ENCODE data around the gene RASD2. TPM values are rescaled to one million over a fixed set of nuclear protein-coding genes. Genes with fewer than 3 reads are reported as not detected.

Gene RASD2
- polyA plus RNA-seq, 3 donors = 1.6 to 1.8 (median 1.8) TPM

- no peak for DNase-seq (ENCODE audit: low read depth in 3 of 3, low spot score in 2 of 3)
These were observed 1.1 kb upstream of the RASD2 start for GRCh38 chr22:35539487-35539886.

GRCh38 chr22:35539910-35540594 lies 579 bp upstream of the RASD2 start:
- no peak for DNase-seq (ENCODE audit: low read depth in 3 of 3, low spot score in 2 of 3)

- DNase-seq (ENCODE audit: low read depth in 3 of 3, low spot score in 2 of 3) = no peak
These were observed 670 bp downstream of the RASD2 start for GRCh38 chr22:35541254-35541748.

- no peak for DNase-seq (ENCODE audit: low read depth in 3 of 3, low spot score in 2 of 3)
These were observed 1.7 kb downstream of the RASD2 start for GRCh38 chr22:35542157-35542938.

GRCh38 chr22:35542939-35543516 lies 2.4 kb downstream of the RASD2 start:
- DNase-seq (ENCODE audit: low read depth in 3 of 3, low spot score in 2 of 3) = no peak

- DNase-seq (ENCODE audit: low read depth in 3 of 3, low spot score in 2 of 3) = no peak
These were observed 3.1 kb downstream of the RASD2 start for GRCh38 chr22:35543702-35544101.

GRCh38 chr22:35544189-35544588 lies 3.6 kb downstream of the RASD2 start:
- no peak for DNase-seq (ENCODE audit: low read depth in 3 of 3, low spot score in 2 of 3)

- DNase-seq (ENCODE audit: low read depth in 3 of 3, low spot score in 2 of 3) = no peak
These were observed 4.2 kb downstream of the RASD2 start for GRCh38 chr22:35544827-35545226.

- DNase-seq (ENCODE audit: low read depth in 3 of 3, low spot score in 2 of 3) = no peak
These were observed 6.3 kb downstream of the RASD2 start for GRCh38 chr22:35546886-35547285.

GRCh38 chr22:35547987-35548721 lies 7.5 kb downstream of the RASD2 start:
- no peak for DNase-seq (ENCODE audit: low read depth in 3 of 3, low spot score in 2 of 3)

- DNase-seq (ENCODE audit: low read depth in 3 of 3, low spot score in 2 of 3) = no peak
These were observed 8.1 kb downstream of the RASD2 start for GRCh38 chr22:35548722-35549112.

- no peak for DNase-seq (ENCODE audit: low read depth in 3 of 3, low spot score in 2 of 3)
These were observed 8.7 kb downstream of the RASD2 start for GRCh38 chr22:35549328-35549727.

GRCh38 chr22:35551549-35552177 lies 11.0 kb downstream of the RASD2 start:
- DNase-seq (ENCODE audit: low read depth in 3 of 3, low spot score in 2 of 3) = no peak

GRCh38 chr22:35552196-35552842 lies 11.7 kb downstream of the RASD2 start:
- no peak for DNase-seq (ENCODE audit: low read depth in 3 of 3, low spot score in 2 of 3)

GRCh38 chr22:35552846-35553245 lies 12.2 kb downstream of the RASD2 start:
- DNase-seq (ENCODE audit: low read depth in 3 of 3, low spot score in 2 of 3) = no peak

- no peak for DNase-seq (ENCODE audit: low read depth in 3 of 3, low spot score in 2 of 3)
These were observed 12.7 kb downstream of the RASD2 start for GRCh38 chr22:35553341-35553740.

GRCh38 chr22:35554297-35554845 lies 13.7 kb downstream of the RASD2 start:
- DNase-seq (ENCODE audit: low read depth in 3 of 3, low spot score in 2 of 3) = no peak

GRCh38 chr22:35555483-35555890 lies 14.9 kb downstream of the RASD2 start:
- DNase-seq (ENCODE audit: low read depth in 3 of 3, low spot score in 2 of 3) = no peak

- DNase-seq (ENCODE audit: low read depth in 3 of 3, low spot score in 2 of 3) = no peak
These were observed 15.4 kb downstream of the RASD2 start for GRCh38 chr22:35555946-35556547.
